HT-29 (cell line): ENCODE measurements around the gene ALPK1. TPM values are rescaled to one million over a fixed set of nuclear protein-coding genes. Genes with fewer than 3 reads are reported as not detected.
"Not testable (repeated sequence)": the region's sequence is repeated elsewhere in the genome, so short reads cannot be mapped to it uniquely, and the experiment has no call there.

Source experiments
- DNase-seq: peaks from one replicate; pipeline ENCODE4 v3.0.0-alpha.2; 2015; ENCODE audit warnings: low spot score
- total RNA-seq: library from RNA; depleted of rRNA; stranded (reverse); fragments of >200 nt; shearing (Covaris generic); gene quantifications from 2 replicates; pipeline ENCODE4 v1.2.3, GENCODE V29; 2014

ALPK1 gene
- total RNA-seq, 1 experiment from 2014 or later = 4.9 TPM

GRCh38 chr4:112284166-112284565 lies 13.0 kb upstream of the ALPK1 start:
- peak; percentile 18 for DNase-seq

GRCh38 chr4:112284662-112285411 lies 12.3 kb upstream of the ALPK1 start:
- DNase-seq = peak; percentile 48

GRCh38 chr4:112287258-112287989 lies 9.7 kb upstream of the ALPK1 start:
- DNase-seq = no peak

- no peak for DNase-seq
These were observed 8.7 kb upstream of the ALPK1 start for GRCh38 chr4:112288455-112288854.

- DNase-seq = no peak
These were observed 7.5 kb upstream of the ALPK1 start for GRCh38 chr4:112289407-112290253.

- DNase-seq = no peak
These were observed 6.8 kb upstream of the ALPK1 start for GRCh38 chr4:112290341-112290740.

GRCh38 chr4:112299721-112300120 lies 2.6 kb downstream of the ALPK1 start:
- no peak for DNase-seq

GRCh38 chr4:112302320-112303274 lies 5.4 kb downstream of the ALPK1 start:
- DNase-seq = no peak

- DNase-seq = not testable (repeated sequence)
These were observed 8.3 kb downstream of the ALPK1 start for GRCh38 chr4:112305477-112305876.

GRCh38 chr4:112309263-112309791 lies 12.2 kb downstream of the ALPK1 start:
- DNase-seq = not testable (repeated sequence)

GRCh38 chr4:112311516-112311915 lies 14.3 kb downstream of the ALPK1 start:
- DNase-seq = no peak

- DNase-seq = no peak
These were observed 15.6 kb downstream of the ALPK1 start for GRCh38 chr4:112312610-112313239.

- DNase-seq = no peak
These were observed 18.3 kb downstream of the ALPK1 start for GRCh38 chr4:112315446-112315845.

GRCh38 chr4:112316360-112316759 lies 19.2 kb downstream of the ALPK1 start:
- DNase-seq = no peak

- DNase-seq = no peak
These were observed 21.3 kb downstream of the ALPK1 start for GRCh38 chr4:112318239-112319142.

- DNase-seq = peak; percentile 62
These were observed 24.9 kb downstream of the ALPK1 start for GRCh38 chr4:112321776-112322684.

- DNase-seq = no peak
These were observed 25.7 kb downstream of the ALPK1 start for GRCh38 chr4:112322866-112323265.

GRCh38 chr4:112325530-112325929 lies 28.4 kb downstream of the ALPK1 start:
- DNase-seq = no peak
